Natural killer cell (primary cell): ENCODE results near the gene KRTAP10-2. TPM values are rescaled to one million over a fixed set of nuclear protein-coding genes. Genes with fewer than 3 reads are reported as not detected.

Experiments
- ATAC-seq, 3 donors: fragments of 150-1000 bp in 2 of 3; fragments of 200-7000 bp in 1 of 3; cut with Tn5 transposase; 1 replicate in 1 of 3; 2 replicates in 2 of 3; pipeline ENCODE4 v1.10.0; 2021; ENCODE audit warnings: mild to moderate bottlenecking in 2 of 3, moderate library complexity in 2 of 3
- DNase-seq, 2 donors: peaks; one replicate each; pipeline versions ENCODE4 v3.0.0 to v3.0.0-alpha.2; 2013 to 2021; ENCODE audit warnings: mixed read lengths in 1 of 2
- H3K27ac ChIP-seq: one replicate; pipeline ENCODE4 v1.5.1; 2013; ENCODE audit warnings: mild to moderate bottlenecking, low read length
- H3K27me3 ChIP-seq: one replicate; pipeline ENCODE4 v1.6.1; 2013; ENCODE audit warnings: low read length; ENCODE audit not compliant: control insufficient read depth, insufficient read depth
- H3K36me3 ChIP-seq: one replicate; pipeline ENCODE4 v1.6.1; 2013; ENCODE audit warnings: low read length; ENCODE audit not compliant: control insufficient read depth, insufficient read depth
- H3K4me1 ChIP-seq: one replicate; pipeline ENCODE4 v1.6.1; 2013; ENCODE audit warnings: low read length; ENCODE audit not compliant: control insufficient read depth, insufficient read depth
- H3K4me3 ChIP-seq: one replicate; pipeline ENCODE4 v1.5.1; 2013; ENCODE audit warnings: low read length
- H3K9me3 ChIP-seq: one replicate; pipeline ENCODE4 v1.6.1; 2013; ENCODE audit warnings: low read length; ENCODE audit not compliant: control insufficient read depth, insufficient read depth
- H3K27ac Mint-ChIP-seq, 2 donors: one replicate each; pipeline ENCODE4 v1.8.0; 2022; ENCODE audit warnings: mild to moderate bottlenecking in 2 of 2, mixed read lengths in 2 of 2, moderate library complexity in 1 of 2
- H3K27me3 Mint-ChIP-seq, 2 donors: one replicate each; pipeline ENCODE4 v1.8.0; 2022; ENCODE audit warnings: low read depth in 2 of 2, mixed read lengths in 2 of 2
- H3K36me3 Mint-ChIP-seq: one replicate; pipeline ENCODE4 v1.8.0; 2022; ENCODE audit warnings: mixed read lengths
- H3K4me1 Mint-ChIP-seq, 2 donors: one replicate each; pipeline ENCODE4 v1.8.0; 2022; ENCODE audit warnings: mixed read lengths in 2 of 2
- H3K4me3 Mint-ChIP-seq: one replicate; pipeline ENCODE4 v1.8.0; 2022; ENCODE audit warnings: mild to moderate bottlenecking, moderate library complexity, mixed read lengths
- H3K9me3 Mint-ChIP-seq, 2 donors: one replicate each; pipeline ENCODE4 v1.8.0; 2022; ENCODE audit warnings: mixed read lengths in 2 of 2
- WGBS: methylation state at CpG from one replicate; pipeline ENCODE4 v1.1.7; 2013; ENCODE audit warnings: missing lambda C conversion rate; ENCODE audit not compliant: insufficient coverage; 5-methylcytosine and 5-hydroxymethylcytosine counted together
- intact Hi-C: fragments of 100-400 bp; cut with micrococcal nuclease; formaldehyde crosslinking; loops from one replicate; pipeline ENCODE4 v1.14.2; 2022
- total RNA-seq, 4 donors: library from RNA; stranded (reverse); fragments of 120-200 nt in 1 of 4; gene quantifications; one replicate each; pipeline versions ENCODE4 v1.2.3 to v1.2.4, GENCODE V29; 2013 to 2022
- TF ChIP-seq, protein P1 (sequence below): fragments of 200-600 bp; IDR thresholded peaks from one replicate; pipeline ENCODE4 v1.8.0; 2022; ENCODE audit warnings: antibody characterized with exemption

Gene KRTAP10-2
- total RNA-seq, 3 donors from 2014 or later (not counting 1 experiment from before 2014, with no cell fraction given) = not detected

DNA sequence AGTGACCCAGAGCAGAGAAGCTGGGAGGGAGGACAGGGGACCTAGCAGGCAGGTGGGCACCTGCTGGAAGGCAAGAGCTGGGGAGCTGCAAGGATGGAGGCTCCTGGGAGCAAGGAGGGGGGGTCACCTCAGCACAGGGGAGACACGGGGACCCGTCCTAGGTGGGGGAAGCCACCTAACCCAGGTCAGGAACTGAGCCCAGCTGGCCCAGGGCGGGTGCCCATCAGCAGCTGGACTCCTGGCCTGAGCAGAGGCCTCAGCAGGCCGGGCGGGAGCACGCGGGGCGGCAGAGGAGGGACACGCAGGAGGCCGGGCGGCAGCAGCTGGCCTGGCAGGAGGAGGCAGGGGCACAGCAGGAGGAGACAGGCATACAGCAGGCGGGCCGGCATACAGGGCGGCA, 12.3 kb downstream of the KRTAP10-2 start:
- 82% methylated on average over 14 of the region's 14 CpGs for WGBS
- Histone ChIP-seq H3K36me3 (no peaks in the 10 kb centered on the region), H3K4me3 (no peak overlapping the region), H3K4me1 (no peaks in the 10 kb centered on the region), H3K9me3 (peaks cover 4% of the 10 kb centered on the region), H3K27me3 (no peaks in the 10 kb centered on the region), H3K27ac (no peak overlapping the region)
- DNase-seq (peak in 1 of 2 donors; percentile 8), ATAC-seq (no peak)
- intact Hi-C loops = no loop called here
- TF ChIP-seq, protein P1, sequence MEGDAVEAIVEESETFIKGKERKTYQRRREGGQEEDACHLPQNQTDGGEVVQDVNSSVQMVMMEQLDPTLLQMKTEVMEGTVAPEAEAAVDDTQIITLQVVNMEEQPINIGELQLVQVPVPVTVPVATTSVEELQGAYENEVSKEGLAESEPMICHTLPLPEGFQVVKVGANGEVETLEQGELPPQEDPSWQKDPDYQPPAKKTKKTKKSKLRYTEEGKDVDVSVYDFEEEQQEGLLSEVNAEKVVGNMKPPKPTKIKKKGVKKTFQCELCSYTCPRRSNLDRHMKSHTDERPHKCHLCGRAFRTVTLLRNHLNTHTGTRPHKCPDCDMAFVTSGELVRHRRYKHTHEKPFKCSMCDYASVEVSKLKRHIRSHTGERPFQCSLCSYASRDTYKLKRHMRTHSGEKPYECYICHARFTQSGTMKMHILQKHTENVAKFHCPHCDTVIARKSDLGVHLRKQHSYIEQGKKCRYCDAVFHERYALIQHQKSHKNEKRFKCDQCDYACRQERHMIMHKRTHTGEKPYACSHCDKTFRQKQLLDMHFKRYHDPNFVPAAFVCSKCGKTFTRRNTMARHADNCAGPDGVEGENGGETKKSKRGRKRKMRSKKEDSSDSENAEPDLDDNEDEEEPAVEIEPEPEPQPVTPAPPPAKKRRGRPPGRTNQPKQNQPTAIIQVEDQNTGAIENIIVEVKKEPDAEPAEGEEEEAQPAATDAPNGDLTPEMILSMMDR = no peak
- H3K4me3 Mint-ChIP-seq = no peak overlapping the region
- no peaks in the 10 kb centered on the region for H3K36me3 Mint-ChIP-seq
- peaks cover 0 to 2% of the 10 kb centered on the region in 2 donors for H3K27me3 Mint-ChIP-seq
- H3K4me1 Mint-ChIP-seq = no peaks in the 10 kb centered on the region
- H3K9me3 Mint-ChIP-seq = no peaks in the 10 kb centered on the region
- H3K27ac Mint-ChIP-seq = no peak overlapping the region

DNA sequence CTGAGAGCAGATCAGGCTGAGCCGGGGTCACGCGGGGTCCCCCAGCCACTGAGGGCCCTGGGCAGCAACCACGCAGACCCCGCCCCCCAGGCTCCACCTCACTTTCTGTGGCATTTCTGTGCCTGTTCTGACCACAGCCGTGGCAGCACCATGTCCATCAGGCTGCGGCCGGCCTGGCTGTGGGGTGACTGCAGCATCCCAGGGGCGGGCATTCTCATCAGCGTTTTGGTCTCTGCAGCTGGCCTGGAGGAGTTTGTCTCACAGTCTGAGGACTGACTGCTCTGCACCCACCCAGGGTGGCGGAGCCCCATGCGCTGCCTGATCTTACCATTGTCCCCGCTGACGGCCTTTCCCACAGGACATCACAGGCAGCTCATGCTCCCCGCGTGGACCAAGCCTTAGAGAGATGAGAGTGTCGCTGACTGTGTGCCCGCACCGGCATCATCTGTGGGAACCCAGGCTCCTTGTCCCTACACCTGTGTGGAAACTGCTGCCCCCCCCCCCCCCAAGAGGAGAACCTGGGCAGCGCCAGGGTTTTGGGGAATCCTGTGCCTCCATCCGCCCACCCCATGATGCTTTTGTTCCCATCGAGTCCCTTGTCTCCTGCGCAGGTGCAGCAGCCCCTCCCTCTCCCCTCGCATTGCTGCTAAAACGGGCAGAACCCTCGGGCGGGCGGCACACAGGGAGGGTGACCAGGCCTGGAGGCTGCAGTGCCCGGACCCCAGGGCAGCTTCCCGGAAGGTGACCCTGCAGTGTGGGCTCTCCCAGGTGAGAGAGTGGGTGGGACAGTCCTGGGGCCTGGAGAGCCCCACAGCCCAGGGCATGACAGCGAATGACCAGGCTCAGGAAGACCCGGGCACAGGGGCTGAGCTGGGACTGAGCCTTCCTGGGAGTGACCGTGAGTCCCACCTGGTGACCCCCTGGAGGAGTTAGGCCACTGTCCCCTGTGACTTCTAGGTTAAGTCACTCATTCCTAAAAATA, 13.1 kb downstream of the KRTAP10-2 start:
- intact Hi-C loops = no loop called here
- TF ChIP-seq, protein P1 = no peak
- DNase-seq (peak in 1 of 2 donors; percentile 11), ATAC-seq (no peak)
- no peaks in the 10 kb centered on the region for H3K4me1 ChIP-seq
- H3K36me3 ChIP-seq = no peaks in the 10 kb centered on the region
- no peak overlapping the region for H3K27ac Mint-ChIP-seq
- WGBS = 93% methylated on average over 33 of the region's 33 CpGs
- H3K27ac ChIP-seq = no peak overlapping the region
- no peaks in the 10 kb centered on the region for H3K4me1 Mint-ChIP-seq
- H3K4me3 Mint-ChIP-seq = no peak overlapping the region
- H3K9me3 ChIP-seq = peaks cover 4% of the 10 kb centered on the region
- no peaks in the 10 kb centered on the region for H3K27me3 ChIP-seq
- H3K4me3 ChIP-seq = no peak overlapping the region
- H3K27me3 Mint-ChIP-seq = peaks cover 0 to 2% of the 10 kb centered on the region in 2 donors
- no peaks in the 10 kb centered on the region for H3K36me3 Mint-ChIP-seq
- no peaks in the 10 kb centered on the region for H3K9me3 Mint-ChIP-seq

DNA sequence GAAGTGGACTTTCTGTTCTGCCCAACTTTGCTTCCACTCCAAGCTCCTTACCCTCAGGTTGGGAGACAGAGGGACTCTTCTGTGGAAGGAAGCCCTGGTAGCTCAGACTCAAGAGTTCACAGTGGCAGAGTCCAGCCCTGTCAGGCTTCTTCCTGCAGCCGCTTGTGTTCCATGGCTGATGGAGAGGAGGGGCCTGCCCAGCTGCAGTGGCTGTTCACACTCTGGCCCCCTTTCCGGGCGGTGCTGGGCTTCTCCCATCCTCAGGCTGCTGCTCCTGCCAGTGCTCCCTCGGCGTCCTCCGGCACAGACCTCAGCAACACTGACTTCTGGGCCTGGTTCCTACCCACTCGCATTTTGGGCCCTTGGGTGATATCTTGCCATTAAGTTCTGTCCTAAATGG, 15.3 kb downstream of the KRTAP10-2 start:
- DNase-seq = peak in 1 of 2 donors; percentile 7
- TF ChIP-seq, protein P1 = no peak

More for the DNA sequence above, 15.3 kb downstream of the KRTAP10-2 start:
- H3K36me3 Mint-ChIP-seq = no peaks in the 10 kb centered on the region
- H3K4me3 ChIP-seq = no peak overlapping the region
- H3K27ac ChIP-seq = no peak overlapping the region
- no peaks in the 10 kb centered on the region for H3K4me1 Mint-ChIP-seq
- ATAC-seq = no peak
- no peak overlapping the region for H3K4me3 Mint-ChIP-seq
- H3K4me1 ChIP-seq = no peaks in the 10 kb centered on the region
- no peaks in the 10 kb centered on the region for H3K9me3 ChIP-seq
- H3K27me3 Mint-ChIP-seq = peaks cover 0 to 2% of the 10 kb centered on the region in 2 donors
- 89% methylated on average over 7 of the region's 7 CpGs for WGBS
- H3K36me3 ChIP-seq = no peaks in the 10 kb centered on the region
- intact Hi-C loops = no loop called here
- no peaks in the 10 kb centered on the region for H3K9me3 Mint-ChIP-seq
- H3K27ac Mint-ChIP-seq = no peak overlapping the region
- no peaks in the 10 kb centered on the region for H3K27me3 ChIP-seq
